H9 (cell line): ENCODE results near the gene SNCB. TPM values are rescaled to one million over a fixed set of nuclear protein-coding genes. Genes with fewer than 3 reads are reported as not detected.

ENCODE experiments used
- DNase-seq: peaks from one replicate; pipeline ENCODE4 v3.0.0-alpha.2; 2017
- H2AFZ ChIP-seq: one replicate; pipeline ENCODE4 v1.6.1; 2013; ENCODE audit warnings: mild to moderate bottlenecking, low read length, control low read depth, moderate library complexity
- H2AK5ac ChIP-seq: 2 replicates; pipeline ENCODE4 v1.6.1; 2013; ENCODE audit warnings: low read length, control low read depth, mixed read lengths; ENCODE audit not compliant: insufficient read length
- H2BK120ac ChIP-seq: one replicate; pipeline ENCODE4 v1.6.1; 2013; ENCODE audit warnings: low read depth, mild to moderate bottlenecking, low read length, control low read depth, inconsistent platforms; ENCODE audit not compliant: poor library complexity, severe bottlenecking
- H2BK12ac ChIP-seq: 2 replicates; pipeline ENCODE4 v1.6.1; 2013; ENCODE audit warnings: low read length, control low read depth, mixed read lengths, low read depth; ENCODE audit not compliant: insufficient read length
- H2BK15ac ChIP-seq: 2 replicates; pipeline ENCODE4 v1.6.1; 2013; ENCODE audit warnings: low read depth, low read length, control low read depth
- H2BK20ac ChIP-seq: one replicate; pipeline ENCODE4 v1.6.1; 2013; ENCODE audit warnings: low read depth, mild to moderate bottlenecking, low read length, control low read depth, inconsistent platforms; ENCODE audit not compliant: poor library complexity, severe bottlenecking
- H2BK5ac ChIP-seq: 2 replicates; pipeline ENCODE4 v1.6.1; 2013; ENCODE audit warnings: low read length, control low read depth, mixed read lengths; ENCODE audit not compliant: insufficient read length
- H3K14ac ChIP-seq: 2 replicates; pipeline ENCODE4 v1.6.1; 2013; ENCODE audit warnings: low read length, control low read depth; ENCODE audit not compliant: insufficient read depth
- H3K18ac ChIP-seq: 2 replicates; pipeline ENCODE4 v1.6.1; 2013; ENCODE audit warnings: low read depth, mild to moderate bottlenecking, mixed read lengths, low read length, control low read depth; ENCODE audit not compliant: insufficient read length
- H3K23ac ChIP-seq: 2 replicates; pipeline ENCODE4 v1.6.1; 2013; ENCODE audit warnings: low read length, control low read depth, mixed read lengths, low read depth; ENCODE audit not compliant: insufficient read length
- H3K23me2 ChIP-seq: 2 replicates; pipeline ENCODE4 v1.6.1; 2013; ENCODE audit warnings: low read depth, mild to moderate bottlenecking, mixed read lengths, low read length, control low read depth; ENCODE audit not compliant: insufficient read length, poor library complexity, severe bottlenecking
- H3K27ac ChIP-seq: 2 replicates; pipeline ENCODE4 v1.5.1; 2013; ENCODE audit warnings: low read length, control low read depth, mixed read lengths, low read depth; ENCODE audit not compliant: insufficient read length
- H3K27me3 ChIP-seq: 2 replicates; pipeline ENCODE4 v1.6.1; 2013; ENCODE audit warnings: low read length, control low read depth, inconsistent platforms; ENCODE audit not compliant: insufficient read depth
- H3K4ac ChIP-seq: 2 replicates; pipeline ENCODE4 v1.6.1; 2013; ENCODE audit warnings: low read depth, mild to moderate bottlenecking, control low read depth, inconsistent platforms, low read length, moderate library complexity
- H3K4me1 ChIP-seq: 2 replicates; pipeline ENCODE4 v1.6.1; 2013; ENCODE audit warnings: low read length, control low read depth, inconsistent platforms; ENCODE audit not compliant: insufficient read depth
- H3K4me2 ChIP-seq: 2 replicates; pipeline ENCODE4 v1.6.1; 2013; ENCODE audit warnings: low read length, control low read depth, mixed read lengths; ENCODE audit not compliant: insufficient read length, insufficient read depth
- H3K56ac ChIP-seq: 2 replicates; pipeline ENCODE4 v1.6.1; 2013; ENCODE audit warnings: low read depth, mild to moderate bottlenecking, mixed read lengths, low read length, control low read depth; ENCODE audit not compliant: insufficient read length
- H3K79me1 ChIP-seq: 2 replicates; pipeline ENCODE4 v1.6.1; 2013; ENCODE audit warnings: low read depth, mild to moderate bottlenecking, moderate library complexity, low read length, control low read depth, inconsistent platforms; ENCODE audit not compliant: insufficient read depth, poor library complexity, severe bottlenecking
- H3K79me2 ChIP-seq: 2 replicates; pipeline ENCODE4 v1.6.1; 2013; ENCODE audit warnings: low read length, control low read depth, inconsistent platforms; ENCODE audit not compliant: insufficient read depth
- H3K9ac ChIP-seq: 2 replicates; pipeline ENCODE4 v1.6.1; 2013; ENCODE audit warnings: low read length, control low read depth, mixed read lengths; ENCODE audit not compliant: insufficient read length; ENCODE audit errors: extremely low read depth
- H3K9me3 ChIP-seq: one replicate; pipeline ENCODE4 v1.6.1; 2013; ENCODE audit warnings: low read depth, low read length, inconsistent platforms; ENCODE audit not compliant: control insufficient read depth
- H3T11ph ChIP-seq: one replicate; pipeline ENCODE4 v1.6.1; 2013; ENCODE audit warnings: mild to moderate bottlenecking, low read length, control low read depth, inconsistent platforms
- H4K20me1 ChIP-seq: one replicate; pipeline ENCODE4 v1.6.1; 2013; ENCODE audit not compliant: control insufficient read depth, insufficient read length, insufficient read depth
- H4K5ac ChIP-seq: 2 replicates; pipeline ENCODE4 v1.6.1; 2013; ENCODE audit warnings: low read depth, mild to moderate bottlenecking, mixed read lengths, low read length, control low read depth; ENCODE audit not compliant: insufficient read length
- H4K8ac ChIP-seq: replicated peaks from 2 replicates; pipeline ENCODE4 v1.6.1; 2013; ENCODE audit warnings: low read length, control low read depth, mixed read lengths, low read depth; ENCODE audit not compliant: insufficient read length
- H4K91ac ChIP-seq: 2 replicates; pipeline ENCODE4 v1.6.1; 2013; ENCODE audit warnings: low read depth, mild to moderate bottlenecking, moderate library complexity, mixed read lengths, low read length, control low read depth; ENCODE audit not compliant: insufficient read length
- H3K27ac Mint-ChIP-seq, 3 experiments: 2 replicates in 2 of 3; 3 replicates in 1 of 3; pipeline ENCODE4 v1.8.0; 2020 to 2021; ENCODE audit warnings: mixed read lengths in 3 of 3, mild to moderate bottlenecking in 1 of 3, moderate library complexity in 1 of 3
- H3K27me3 Mint-ChIP-seq: 2 replicates; pipeline ENCODE4 v1.8.0; 2021; ENCODE audit warnings: low read depth, mild to moderate bottlenecking, moderate library complexity, mixed read lengths
- H3K36me3 Mint-ChIP-seq, 3 experiments: 2 replicates in 2 of 3; 3 replicates in 1 of 3; pipeline ENCODE4 v1.8.0; 2020 to 2021; ENCODE audit warnings: low read depth in 3 of 3, mixed read lengths in 3 of 3; ENCODE audit not compliant: insufficient read depth in 1 of 3
- H3K4me1 Mint-ChIP-seq, 2 experiments: 2 replicates each; pipeline ENCODE4 v1.8.0; 2020; ENCODE audit warnings: mixed read lengths in 2 of 2
- H3K4me3 Mint-ChIP-seq, 2 experiments: 2 replicates in 1 of 2; 3 replicates in 1 of 2; pipeline ENCODE4 v1.8.0; 2020 to 2021; ENCODE audit warnings: mild to moderate bottlenecking in 2 of 2, mixed read lengths in 2 of 2, moderate library complexity in 1 of 2
- H3K9me3 Mint-ChIP-seq, 2 experiments: 2 replicates in 1 of 2; 3 replicates in 1 of 2; pipeline ENCODE4 v1.8.0; 2020; ENCODE audit warnings: mild to moderate bottlenecking in 2 of 2, mixed read lengths in 2 of 2, moderate library complexity in 1 of 2
- CTCF ChIP-seq: fragments of 200-600 bp; sonication (generic); conservative IDR thresholded peaks from 3 replicates; pipeline ENCODE4 v1.8.0; 2021; ENCODE audit warnings: antibody characterized with exemption, mild to moderate bottlenecking
- WGBS: extraction: QIAGEN DNeasy Blood & Tissue Kit; methylation state at CpG from one replicate; pipeline ENCODE4 v1.1.7; 2013; ENCODE audit warnings: missing lambda C conversion rate, low lambda C conversion rate, mixed read lengths; ENCODE audit not compliant: insufficient read length; ENCODE audit errors: extremely low coverage; 5-methylcytosine and 5-hydroxymethylcytosine counted together
- total RNA-seq: library from RNA; stranded (reverse); gene quantifications from 2 replicates; pipeline ENCODE4 v1.2.1, GENCODE V29; 2021

Gene SNCB
- total RNA-seq, 1 experiment from 2014 or later: 3.5 TPM

GRCh38 chr5:176620333-176620981 lies 9.9 kb downstream of the SNCB start:
- Histone ChIP-seq H2BK5ac (no peak overlapping the region), H3K4me1 (no peaks in the 10 kb centered on the region), H3K27ac (no peak overlapping the region), H2AK5ac (no peak overlapping the region), H2BK15ac (no peak overlapping the region), H4K8ac (no peak overlapping the region), H2BK120ac (no peak overlapping the region), H3K4me2 (no peak overlapping the region), H3K18ac (no peak overlapping the region), H3K4ac (no peak overlapping the region), H3K56ac (no peak overlapping the region), H3T11ph (no peak overlapping the region), H2BK12ac (no peak overlapping the region), H3K27me3 (peaks cover 2% of the 10 kb centered on the region; the same call in 1 of the 2 replicates), H3K14ac (peak overlapping the region; percentile 31; the same call in 1 of the 2 replicates), H4K5ac (no peak overlapping the region), H3K23me2 (peaks cover 6% of the 10 kb centered on the region), H2AFZ (no peak overlapping the region), H3K9ac (no peak overlapping the region), H2BK20ac (no peak overlapping the region), H3K79me1 (no peaks in the 10 kb centered on the region), H3K79me2 (no peaks in the 10 kb centered on the region), H3K23ac (no peak overlapping the region), H4K20me1 (no peaks in the 10 kb centered on the region), H3K9me3 (no peaks in the 10 kb centered on the region), H4K91ac (no peak overlapping the region)
- Mint-ChIP-seq H3K27me3 (peaks cover 79% of the 10 kb centered on the region), H3K4me1 (peaks cover 6 to 30% of the 10 kb centered on the region in 2 experiments; a peak in 3 of 4 replicates), H3K27ac (no peak overlapping the region), H3K4me3 (peak overlapping the region; percentile 51 to 78), H3K36me3 (no peaks in the 10 kb centered on the region), H3K9me3 (no peaks in the 10 kb centered on the region)
- TF ChIP-seq CTCF: no peak
- WGBS: no CpG with 5 or more reads among the region's 32 CpGs
- peak; percentile 63 for DNase-seq
